Measurements from ENCODE around the gene LOC101059915.

DNA sequence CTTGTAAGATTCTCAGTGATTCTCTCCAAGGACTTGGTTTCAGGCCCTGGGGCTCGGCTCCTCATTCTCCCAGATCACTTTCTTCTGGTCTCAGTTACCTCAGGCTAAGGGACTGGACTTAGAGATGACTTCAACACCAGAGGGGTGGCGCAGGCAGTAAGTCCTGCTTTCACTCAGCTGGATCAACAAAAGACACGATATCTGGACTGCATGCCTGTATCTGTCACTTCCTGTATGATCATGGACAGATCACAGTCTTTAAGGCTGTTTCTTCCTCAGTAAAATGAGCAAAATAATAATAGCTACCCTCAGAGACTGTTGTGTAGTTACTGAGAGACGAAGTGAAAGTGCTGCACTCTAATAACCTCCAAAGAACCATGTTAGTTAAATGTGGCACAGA is 29.5 kb upstream of the LOC101059915 start:
- TF ChIP-seq, protein P1, sequence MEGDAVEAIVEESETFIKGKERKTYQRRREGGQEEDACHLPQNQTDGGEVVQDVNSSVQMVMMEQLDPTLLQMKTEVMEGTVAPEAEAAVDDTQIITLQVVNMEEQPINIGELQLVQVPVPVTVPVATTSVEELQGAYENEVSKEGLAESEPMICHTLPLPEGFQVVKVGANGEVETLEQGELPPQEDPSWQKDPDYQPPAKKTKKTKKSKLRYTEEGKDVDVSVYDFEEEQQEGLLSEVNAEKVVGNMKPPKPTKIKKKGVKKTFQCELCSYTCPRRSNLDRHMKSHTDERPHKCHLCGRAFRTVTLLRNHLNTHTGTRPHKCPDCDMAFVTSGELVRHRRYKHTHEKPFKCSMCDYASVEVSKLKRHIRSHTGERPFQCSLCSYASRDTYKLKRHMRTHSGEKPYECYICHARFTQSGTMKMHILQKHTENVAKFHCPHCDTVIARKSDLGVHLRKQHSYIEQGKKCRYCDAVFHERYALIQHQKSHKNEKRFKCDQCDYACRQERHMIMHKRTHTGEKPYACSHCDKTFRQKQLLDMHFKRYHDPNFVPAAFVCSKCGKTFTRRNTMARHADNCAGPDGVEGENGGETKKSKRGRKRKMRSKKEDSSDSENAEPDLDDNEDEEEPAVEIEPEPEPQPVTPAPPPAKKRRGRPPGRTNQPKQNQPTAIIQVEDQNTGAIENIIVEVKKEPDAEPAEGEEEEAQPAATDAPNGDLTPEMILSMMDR (IDR thresholded peaks at IDR 0.05; ENCODE audit: low read length), result no peak
- TF ChIP-seq EZH2 (optimal IDR thresholded peaks at IDR 0.05; ENCODE audit: low read depth, low read length), result no peak

All from MM.1S (cell line).